Small intestine (tissue), 7 donors: ENCODE results near the gene SLC25A22. TPM values are rescaled to one million over a fixed set of nuclear protein-coding genes. Genes with fewer than 3 reads are reported as not detected.
A peak's percentile ranks its signal among the peaks of the same experiment; 100 is the strongest.

Experiments
- DNase-seq, 2 donors: peaks; one replicate each; pipeline versions ENCODE4 v3.0.0 to v3.0.0-alpha.2; 2013
- FAIRE-seq: peaks from 2 replicates; lab custom pipeline; 2012; peaks lifted over from hg19 to GRCh38; lab: Jason Lieb, UNC
- H3K27ac ChIP-seq, 3 donors: one replicate each; pipeline ENCODE4 v1.5.1; 2013; ENCODE audit warnings: low read length in 2 of 3, mild to moderate bottlenecking in 2 of 3, control low read depth in 1 of 3, inconsistent platforms in 1 of 3, low read depth in 1 of 3, moderate library complexity in 1 of 3
- H3K27me3 ChIP-seq, 3 donors: one replicate each; pipeline ENCODE4 v1.6.1; 2013; ENCODE audit warnings: low read length in 3 of 3, inconsistent platforms in 1 of 3; ENCODE audit not compliant: control insufficient read depth in 3 of 3, insufficient read depth in 3 of 3
- H3K36me3 ChIP-seq, 3 donors: one replicate each; pipeline ENCODE4 v1.6.1; 2013; ENCODE audit warnings: low read length in 3 of 3, inconsistent platforms in 1 of 3, low read depth in 1 of 3, mild to moderate bottlenecking in 1 of 3, moderate library complexity in 1 of 3; ENCODE audit not compliant: control insufficient read depth in 3 of 3, insufficient read depth in 2 of 3
- H3K4me1 ChIP-seq, 3 donors: one replicate each; pipeline ENCODE4 v1.6.1; 2013; ENCODE audit warnings: low read length in 2 of 3, inconsistent platforms in 1 of 3, low read depth in 1 of 3, mild to moderate bottlenecking in 1 of 3, moderate library complexity in 1 of 3; ENCODE audit not compliant: control insufficient read depth in 3 of 3, insufficient read depth in 2 of 3
- H3K4me3 ChIP-seq, 3 donors: one replicate each; pipeline ENCODE4 v1.5.1; 2013; ENCODE audit warnings: low read length in 3 of 3, control low read depth in 1 of 3, inconsistent platforms in 1 of 3, low read depth in 1 of 3, mild to moderate bottlenecking in 1 of 3, moderate library complexity in 1 of 3
- H3K9me3 ChIP-seq, 2 donors: one replicate each; pipeline ENCODE4 v1.6.1; 2013; ENCODE audit warnings: low read depth in 1 of 2, low read length in 1 of 2; ENCODE audit not compliant: control insufficient read depth in 2 of 2, insufficient read depth in 1 of 2
- WGBS, 3 donors: extraction: QIAGEN DNeasy Blood & Tissue Kit; methylation state at CpG; one replicate each; pipeline ENCODE4 v1.1.7; 2013; 5-methylcytosine and 5-hydroxymethylcytosine counted together
- polyA plus RNA-seq, 4 donors: library from polyadenylated mRNA; stranded (reverse) in 3 of 4; unstranded in 1 of 4; fragments of 200-250 nt in 3 of 4; fragments of 120-200 nt in 1 of 4; gene quantifications; one replicate each; pipeline versions ENCODE4 v1.2.1 to v1.2.3, GENCODE V29; 2013
- donor health status: healthy with polysubstance abuse.
- donor health status: control.
- donor health status: control.
- donor health status: Bipolar disorder and iron deficiency.
- donor health status: healthy.

SLC25A22 gene
- polyA plus RNA-seq, 4 donors, result 10.5 to 21.9 (median 10.8) TPM

DNA sequence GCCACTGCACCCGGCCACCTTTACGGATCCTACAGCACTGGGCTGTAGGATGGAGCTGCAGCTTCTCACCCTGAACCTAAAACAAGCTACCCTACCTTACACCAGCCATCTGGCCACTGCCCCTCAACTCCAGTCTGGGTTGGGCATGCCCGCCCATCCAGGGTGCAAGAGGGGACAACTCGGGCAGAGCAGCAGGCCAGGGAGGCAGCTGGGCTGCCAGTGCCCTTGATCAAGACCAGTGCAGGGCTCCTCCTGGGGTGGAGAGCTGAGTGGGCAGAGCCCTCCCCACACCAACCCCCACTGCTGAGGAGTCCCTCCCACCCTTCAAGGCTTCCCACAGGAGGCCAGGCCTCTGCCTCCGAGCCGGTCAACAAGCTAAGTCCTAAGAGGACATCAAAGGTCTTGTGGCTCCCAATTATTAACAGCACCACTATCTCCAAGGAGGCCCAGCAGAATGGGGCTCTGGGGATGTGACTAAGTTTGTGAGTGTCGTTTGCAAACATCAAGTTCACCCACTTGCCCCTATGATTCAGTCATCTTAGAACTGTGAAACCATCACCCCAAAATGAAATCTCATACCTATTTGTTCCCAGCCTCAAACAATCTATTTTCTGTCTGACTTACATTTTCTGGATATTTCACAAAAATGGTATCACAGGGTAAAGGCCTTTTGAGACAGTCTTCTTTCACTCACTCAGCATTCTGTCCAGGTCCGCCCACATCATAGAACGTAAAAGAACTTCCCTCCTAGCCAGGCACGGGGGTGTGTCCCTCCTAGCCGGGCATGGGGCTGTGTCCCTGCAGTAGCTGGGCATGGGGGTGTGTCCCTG lies 31.8 kb downstream of the SLC25A22 start:
- no peak overlapping the region for H3K27ac ChIP-seq

DNA sequence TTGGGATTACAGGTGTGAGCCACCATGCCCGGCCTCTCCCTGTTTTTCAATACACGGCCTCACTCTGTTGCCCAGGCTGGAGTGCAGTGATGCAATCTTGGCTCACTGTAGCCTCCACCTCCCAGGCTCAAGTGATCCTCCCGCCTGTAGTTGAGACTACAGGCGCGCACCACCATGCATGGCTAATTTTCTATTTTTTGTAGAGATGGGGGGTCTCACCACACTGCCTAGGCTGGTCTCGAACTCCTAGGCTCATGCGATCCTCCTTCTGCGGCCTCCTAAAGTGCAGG lies 32.3 kb downstream of the SLC25A22 start:
- no peak for FAIRE-seq

More for the DNA sequence above, 31.8 kb downstream of the SLC25A22 start:
- 70 to 77% (median 73%) methylated on average over 11 of the region's 11 CpGs for WGBS, 3 donors
- Histone ChIP-seq H3K4me1 (peaks cover 0 to 12% (median 0%) of the 10 kb centered on the region in 3 donors), H3K36me3 (peaks cover 2 to 89% (median 15%) of the 10 kb centered on the region in 3 donors), H3K27me3 (no peaks in the 10 kb centered on the region), H3K4me3 (no peak overlapping the region), H3K9me3 (no peaks in the 10 kb centered on the region)
- DNase-seq (no peak), FAIRE-seq (no peak)

DNA sequence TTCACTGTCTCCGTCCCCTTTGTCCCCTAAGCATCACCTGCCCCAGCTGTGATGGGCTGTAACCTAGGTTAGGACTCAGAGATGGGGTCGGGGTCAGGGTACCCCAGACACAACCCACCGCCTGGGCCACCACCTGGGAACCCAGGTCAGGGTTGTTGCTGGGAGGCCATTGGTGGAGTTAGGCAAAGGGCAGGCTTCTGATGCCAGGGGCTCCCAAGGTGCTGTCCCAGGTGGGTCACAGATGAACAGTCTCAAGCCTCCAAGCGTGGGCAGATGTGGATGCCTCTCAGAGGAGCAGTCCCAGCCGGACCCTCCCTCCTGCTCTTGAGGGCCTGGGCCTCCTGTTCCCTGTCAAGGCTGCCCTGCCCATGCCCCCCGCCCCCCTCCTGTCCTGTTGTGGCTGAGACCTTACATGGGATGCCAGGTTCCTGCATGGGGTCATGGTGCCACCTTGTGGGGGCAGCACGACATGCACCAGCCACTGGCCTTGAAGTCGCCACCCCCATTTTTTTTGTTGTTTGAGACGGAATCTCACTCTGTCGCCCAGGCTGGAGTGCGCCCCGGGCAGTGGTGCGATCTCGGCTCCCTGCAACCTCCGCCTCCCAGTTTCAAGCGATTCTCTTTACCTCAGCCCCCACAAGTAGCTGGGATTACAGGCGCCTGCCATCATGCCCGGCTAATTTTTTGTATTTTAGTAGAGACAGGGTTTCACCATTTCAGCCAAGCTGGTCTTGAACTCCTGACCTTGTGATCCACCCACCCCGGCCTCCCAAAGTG lies 32.9 kb downstream of the SLC25A22 start:
- FAIRE-seq (no peak), DNase-seq (peak; percentile 54 to 57)
- Histone ChIP-seq H3K36me3 (peaks cover 3 to 89% (median 10%) of the 10 kb centered on the region in 3 donors), H3K4me3 (no peak overlapping the region), H3K9me3 (no peaks in the 10 kb centered on the region), H3K27me3 (no peaks in the 10 kb centered on the region), H3K4me1 (peaks cover 0 to 12% (median 0%) of the 10 kb centered on the region in 3 donors), H3K27ac (no peak overlapping the region)
- WGBS, 3 donors, result 67 to 77% (median 71%) methylated on average over 19 of the region's 19 CpGs

More for the DNA sequence above, 32.3 kb downstream of the SLC25A22 start:
- Histone ChIP-seq H3K4me3 (no peak overlapping the region), H3K9me3 (no peaks in the 10 kb centered on the region), H3K27ac (no peak overlapping the region), H3K4me1 (peaks cover 0 to 12% (median 0%) of the 10 kb centered on the region in 3 donors), H3K36me3 (peaks cover under 1 to 89% (median 11%) of the 10 kb centered on the region in 3 donors), H3K27me3 (no peaks in the 10 kb centered on the region)
- WGBS, 3 donors, result 94 to 97% (median 95%) methylated on average over 8 of the region's 8 CpGs
- no peak for DNase-seq

DNA sequence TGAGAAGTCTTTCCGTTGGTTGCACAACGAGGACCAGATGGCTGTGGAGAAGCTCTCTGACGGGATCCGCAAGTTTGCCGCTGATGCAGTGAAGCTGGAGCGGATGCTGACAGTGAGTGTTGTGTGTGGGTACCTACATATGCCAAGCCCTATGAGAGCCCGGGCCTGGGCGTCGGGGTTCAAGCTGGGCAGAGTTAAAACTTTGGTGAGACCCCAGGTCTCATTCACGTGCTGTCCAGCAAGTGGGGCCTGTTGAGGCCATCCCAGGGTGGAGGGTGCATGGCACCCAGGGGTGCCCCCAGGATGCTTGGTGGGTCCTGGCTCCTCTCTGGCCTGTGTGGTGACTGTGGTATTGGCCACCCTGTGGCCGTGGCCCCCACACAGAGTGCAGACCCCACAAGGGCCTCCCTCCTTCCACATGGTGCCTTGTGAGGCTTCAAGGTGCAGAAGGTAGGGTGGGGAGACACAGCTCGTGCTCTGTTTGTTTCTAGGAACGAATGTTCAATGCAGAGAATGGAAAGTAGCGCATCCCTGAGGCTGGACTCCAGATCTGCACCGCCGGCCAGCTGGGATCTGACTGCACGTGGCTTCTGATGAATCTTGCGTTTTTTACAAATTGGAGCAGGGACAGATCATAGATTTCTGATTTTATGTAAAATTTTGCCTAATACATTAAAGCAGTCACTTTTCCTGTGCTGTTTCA lies 33.6 kb downstream of the SLC25A22 start:
- FAIRE-seq (no peak), DNase-seq (no peak)
- 85 to 87% (median 85%) methylated on average over 18 of the region's 18 CpGs for WGBS, 3 donors
- Histone ChIP-seq H3K9me3 (no peaks in the 10 kb centered on the region), H3K36me3 (peaks cover 9 to 90% (median 15%) of the 10 kb centered on the region in 3 donors), H3K27me3 (no peaks in the 10 kb centered on the region), H3K4me1 (peaks cover 0 to 12% (median 0%) of the 10 kb centered on the region in 3 donors), H3K27ac (no peak overlapping the region), H3K4me3 (no peak overlapping the region)

DNA sequence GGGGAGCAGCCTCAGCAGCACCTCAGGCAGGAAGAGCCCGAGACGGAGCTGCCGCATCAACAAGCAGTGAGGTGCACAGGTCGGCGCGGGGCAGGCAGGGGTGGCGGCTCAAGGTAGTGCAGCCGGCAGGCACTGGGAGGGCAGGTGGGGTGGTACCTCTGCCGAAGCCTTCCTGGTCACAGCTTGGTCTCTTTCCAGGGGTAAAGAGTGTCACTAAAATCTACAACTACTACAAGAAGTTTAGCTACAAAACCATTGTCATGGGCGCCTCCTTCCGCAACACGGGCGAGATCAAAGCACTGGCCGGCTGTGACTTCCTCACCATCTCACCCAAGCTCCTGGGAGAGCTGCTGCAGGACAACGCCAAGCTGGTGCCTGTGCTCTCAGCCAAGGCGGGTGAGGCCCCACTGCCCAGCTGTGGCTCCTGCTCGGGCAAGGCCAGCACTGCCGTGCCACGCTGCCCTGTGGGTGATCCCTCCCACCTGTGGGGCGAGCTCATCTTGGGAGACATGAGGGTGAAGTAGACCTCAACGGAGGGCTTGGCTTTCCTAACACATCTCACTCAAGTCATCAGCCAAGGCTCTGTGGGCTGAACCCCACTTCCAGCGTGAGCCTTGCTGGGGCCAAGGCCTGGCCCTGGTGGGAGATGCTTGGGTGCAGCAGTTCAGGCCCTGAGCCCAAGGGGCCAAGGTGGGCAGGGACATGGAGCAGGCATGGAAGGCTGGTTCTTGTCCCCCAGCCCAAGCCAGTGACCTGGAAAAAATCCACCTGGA lies 34.3 kb downstream of the SLC25A22 start:
- Histone ChIP-seq H3K9me3 (no peaks in the 10 kb centered on the region), H3K36me3 (peaks cover 9 to 90% (median 18%) of the 10 kb centered on the region in 3 donors), H3K4me3 (no peak overlapping the region), H3K27ac (peak overlapping the region in 2 of 3 donors; percentile 52 to 56), H3K4me1 (peaks cover 0 to 12% (median 0%) of the 10 kb centered on the region in 3 donors), H3K27me3 (no peaks in the 10 kb centered on the region)
- 82 to 85% (median 85%) methylated on average over 16 to 22 of the region's 22 CpGs for WGBS, 3 donors
- no peak for DNase-seq
- no peak for FAIRE-seq

DNA sequence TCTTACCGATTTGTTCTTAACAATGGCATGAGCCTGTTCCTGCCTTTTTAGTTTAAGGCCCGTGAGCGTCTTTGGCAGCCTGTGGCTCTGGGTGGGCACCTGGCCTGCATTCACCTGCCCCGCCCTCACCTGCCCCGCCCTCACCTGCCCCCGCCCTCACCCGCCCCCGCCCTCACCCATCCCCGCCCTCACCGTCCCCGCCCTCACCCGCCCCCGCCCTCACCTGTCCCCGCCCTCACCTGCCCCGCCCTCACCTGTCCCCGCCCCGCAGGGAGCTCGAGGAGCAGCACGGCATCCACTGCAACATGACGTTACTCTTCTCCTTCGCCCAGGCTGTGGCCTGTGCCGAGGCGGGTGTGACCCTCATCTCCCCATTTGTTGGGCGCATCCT lies 35.0 kb downstream of the SLC25A22 start:
- Histone ChIP-seq H3K9me3 (no peaks in the 10 kb centered on the region), H3K4me1 (peaks cover 0 to 12% (median 0%) of the 10 kb centered on the region in 3 donors), H3K27me3 (no peaks in the 10 kb centered on the region), H3K27ac (peak overlapping the region in 2 of 3 donors; percentile 52 to 84), H3K4me3 (no peak overlapping the region), H3K36me3 (peaks cover 9 to 93% (median 18%) of the 10 kb centered on the region in 3 donors)
- 17 to 60% (median 44%) methylated on average over 14 to 24 of the region's 24 CpGs for whole genome bisulfite sequencing, 3 donors
- peak; percentile 57 to 83 for DNase-seq
- no peak for FAIRE-seq

DNA sequence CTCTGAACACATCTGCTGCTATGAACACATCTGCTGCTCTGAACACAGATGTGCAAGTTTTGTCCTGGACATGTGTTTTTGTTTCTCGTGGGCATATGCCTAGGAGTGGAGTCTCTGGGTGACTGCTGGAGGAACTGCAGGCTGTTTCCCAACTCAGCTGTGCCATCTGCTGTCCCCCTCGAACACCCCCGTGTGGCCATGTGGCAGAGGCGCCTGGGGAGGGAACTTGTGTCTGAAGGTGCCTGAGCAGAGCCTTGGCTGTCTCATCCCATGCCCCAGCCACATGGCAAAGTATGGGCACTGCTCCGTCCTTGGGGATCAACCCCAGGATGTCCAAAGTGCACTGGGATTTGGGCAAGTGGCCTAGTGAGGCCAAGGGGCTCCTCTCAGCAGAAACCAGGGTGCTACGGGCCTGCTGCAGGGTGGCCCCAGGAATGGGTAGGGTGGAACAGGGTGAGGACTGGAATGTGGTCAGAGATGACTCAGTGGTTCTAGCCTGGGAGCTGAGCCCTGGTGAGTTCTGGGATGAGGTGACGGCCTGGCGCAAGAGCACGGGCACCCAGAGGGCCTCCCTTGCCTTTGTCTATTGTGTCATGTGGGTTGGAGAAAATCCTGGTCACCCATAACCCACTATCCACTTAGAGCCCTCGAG lies 35.5 kb downstream of the SLC25A22 start:
- Histone ChIP-seq H3K27me3 (no peaks in the 10 kb centered on the region), H3K36me3 (peaks cover 9 to 92% (median 18%) of the 10 kb centered on the region in 3 donors), H3K4me1 (peaks cover 0 to 12% (median 0%) of the 10 kb centered on the region in 3 donors), H3K9me3 (no peaks in the 10 kb centered on the region), H3K4me3 (no peak overlapping the region), H3K27ac (peak overlapping the region in 2 of 3 donors; percentile 52 to 84)
- no peak for FAIRE-seq
- WGBS, 3 donors, result 18 to 45% (median 44%) methylated on average over 10 of the region's 10 CpGs
- DNase-seq, result peak; percentile 48 to 67
